Gastroesophageal sphincter (tissue), 3 donors: ENCODE data around the gene STX4.

Source experiments
- CTCF ChIP-seq, 4 experiments: fragments of 200-600 bp in 2 of 4; fragments of 450-650 bp in 2 of 4; sonication (generic) in 1 of 4; IDR thresholded peaks; one replicate each; pipeline ENCODE4 v1.5.1; 2017 to 2019; ENCODE audit warnings: antibody characterized with exemption in 4 of 4, mild to moderate bottlenecking in 2 of 4, moderate library complexity in 2 of 4
- EP300 ChIP-seq: sonication (generic); formaldehyde crosslinking; IDR thresholded peaks from one replicate; pipeline ENCODE4 v1.6.1; 2017; ENCODE audit warnings: antibody characterized with exemption, mild to moderate bottlenecking
- POLR2A ChIP-seq, 2 donors: fragments of 450-650 bp; IDR thresholded peaks; one replicate each; pipeline ENCODE4 v1.6.1; 2017; ENCODE audit warnings: antibody characterized with exemption in 2 of 2, mild to moderate bottlenecking in 2 of 2, moderate library complexity in 1 of 2
- POLR2AphosphoS5 ChIP-seq: sonication (generic); formaldehyde crosslinking; IDR thresholded peaks from one replicate; pipeline ENCODE4 v1.6.1; 2017; ENCODE audit warnings: antibody characterized with exemption

DNA sequence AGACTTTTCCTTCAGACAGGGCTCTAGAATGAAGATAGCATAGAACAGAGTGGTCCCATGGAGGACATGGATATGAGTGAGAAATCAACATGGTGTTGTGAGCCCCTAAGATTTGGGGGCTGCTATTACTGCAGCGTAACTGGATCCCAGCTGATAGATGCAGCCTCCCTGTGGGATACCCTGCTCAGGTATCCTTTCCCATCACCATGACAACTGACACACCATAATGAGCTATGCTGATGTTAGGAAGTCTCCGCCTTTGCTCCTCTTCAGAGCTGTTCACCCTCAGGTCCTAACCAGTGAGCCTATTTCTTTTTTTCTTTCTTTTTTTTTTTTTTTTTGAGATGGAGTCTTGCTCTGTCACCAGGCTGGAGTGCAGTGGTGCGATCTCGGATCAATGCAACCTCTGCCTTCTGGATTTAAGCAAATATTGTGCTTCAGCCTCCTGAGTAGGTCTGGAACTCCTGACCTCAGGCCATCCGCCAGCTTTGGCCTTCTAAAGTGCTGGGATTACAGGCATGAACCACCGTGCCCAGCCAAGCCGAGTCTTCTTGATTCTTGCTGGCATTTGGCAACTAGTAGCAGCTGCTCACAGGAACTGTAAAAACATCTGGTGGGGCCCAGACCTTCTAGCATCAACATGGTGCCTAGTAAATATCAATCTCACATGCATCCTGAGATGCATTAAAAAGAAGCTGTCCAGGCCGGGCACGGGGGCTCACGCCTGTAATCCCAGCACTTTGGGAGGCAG is 17.1 kb downstream of the STX4 start:
- no peak for TF ChIP-seq POLR2AphosphoS5
- no peak for TF ChIP-seq EP300
- TF ChIP-seq CTCF (IDR thresholded peaks at IDR 0.05), result no peak
- TF ChIP-seq POLR2A (IDR thresholded peaks at IDR 0.05), result no peak
